Breast epithelium (tissue), 4 donors: ENCODE data around the gene FOSL1. TPM values are rescaled to one million over a fixed set of nuclear protein-coding genes. Genes with fewer than 3 reads are reported as not detected.
"Not testable (repeated sequence)": the region's sequence is repeated elsewhere in the genome, so short reads cannot be mapped to it uniquely, and the experiment has no call there.

Experiments used
- DNase-seq, 2 donors: peaks; one replicate each; pipeline ENCODE4 v3.0.0-alpha.2; 2019; ENCODE audit warnings: low spot score in 2 of 2
- H3K27ac ChIP-seq, 2 donors: fragments of 200-600 bp; sonication (generic) in 1 of 2; one replicate each; pipeline ENCODE4 v1.5.1; 2016 to 2019; ENCODE audit warnings: mild to moderate bottlenecking in 1 of 2
- H3K27me3 ChIP-seq, 2 donors: fragments of 200-600 bp; sonication (generic) in 1 of 2; one replicate each; pipeline versions ENCODE4 v1.5.1 to v1.6.0; 2017 to 2019; ENCODE audit warnings: control low read depth in 1 of 2, mild to moderate bottlenecking in 1 of 2
- H3K36me3 ChIP-seq: fragments of 200-600 bp; one replicate; pipeline ENCODE4 v1.5.1; 2019
- H3K4me1 ChIP-seq, 2 donors: fragments of 200-600 bp; sonication (generic); one replicate each; pipeline ENCODE4 v1.5.1; 2016 to 2019; ENCODE audit warnings: control low read depth in 1 of 2
- H3K4me3 ChIP-seq, 3 donors: fragments of 200-600 bp; sonication (generic); 1 replicate in 2 of 3; 2 replicates in 1 of 3; pipeline ENCODE4 v1.5.1; 2016 to 2019; ENCODE audit warnings: mild to moderate bottlenecking in 3 of 3, moderate library complexity in 2 of 3
- H3K9me3 ChIP-seq, 2 donors: fragments of 200-600 bp; sonication (generic) in 1 of 2; one replicate each; pipeline ENCODE4 v1.5.1; 2016 to 2019; ENCODE audit warnings: control low read depth in 1 of 2
- POLR2A ChIP-seq: fragments of 450-650 bp; IDR thresholded peaks from one replicate; pipeline ENCODE4 v1.6.1; 2016; ENCODE audit warnings: antibody characterized with exemption, mild to moderate bottlenecking, moderate library complexity
- POLR2AphosphoS5 ChIP-seq, 3 donors: sonication (generic); formaldehyde crosslinking; IDR thresholded peaks; one replicate each; pipeline ENCODE4 v1.6.1; 2017; ENCODE audit warnings: antibody characterized with exemption in 3 of 3
- intact Hi-C: fragments of 100-400 bp; cut with DNase I; formaldehyde crosslinking; loops from one replicate; pipeline ENCODE4 v1.15.1; 2023; ENCODE audit warnings: low total_unique reads
- total RNA-seq, 3 donors: library from RNA; depleted of rRNA; stranded (reverse); fragments of >200 nt; gene quantifications; one replicate each; pipeline ENCODE4 v1.1.0, GENCODE V29; 2016
- TF ChIP-seq, protein P1 (sequence below), 3 donors: fragments of 450-650 bp; IDR thresholded peaks; one replicate each; pipeline ENCODE4 v1.5.1; 2016 to 2017; ENCODE audit warnings: antibody characterized with exemption in 3 of 3, mild to moderate bottlenecking in 3 of 3, moderate library complexity in 3 of 3

FOSL1 gene
- total RNA-seq, 3 donors from 2014 or later, result 2.4 to 17.0 (median 7.2) TPM

DNA sequence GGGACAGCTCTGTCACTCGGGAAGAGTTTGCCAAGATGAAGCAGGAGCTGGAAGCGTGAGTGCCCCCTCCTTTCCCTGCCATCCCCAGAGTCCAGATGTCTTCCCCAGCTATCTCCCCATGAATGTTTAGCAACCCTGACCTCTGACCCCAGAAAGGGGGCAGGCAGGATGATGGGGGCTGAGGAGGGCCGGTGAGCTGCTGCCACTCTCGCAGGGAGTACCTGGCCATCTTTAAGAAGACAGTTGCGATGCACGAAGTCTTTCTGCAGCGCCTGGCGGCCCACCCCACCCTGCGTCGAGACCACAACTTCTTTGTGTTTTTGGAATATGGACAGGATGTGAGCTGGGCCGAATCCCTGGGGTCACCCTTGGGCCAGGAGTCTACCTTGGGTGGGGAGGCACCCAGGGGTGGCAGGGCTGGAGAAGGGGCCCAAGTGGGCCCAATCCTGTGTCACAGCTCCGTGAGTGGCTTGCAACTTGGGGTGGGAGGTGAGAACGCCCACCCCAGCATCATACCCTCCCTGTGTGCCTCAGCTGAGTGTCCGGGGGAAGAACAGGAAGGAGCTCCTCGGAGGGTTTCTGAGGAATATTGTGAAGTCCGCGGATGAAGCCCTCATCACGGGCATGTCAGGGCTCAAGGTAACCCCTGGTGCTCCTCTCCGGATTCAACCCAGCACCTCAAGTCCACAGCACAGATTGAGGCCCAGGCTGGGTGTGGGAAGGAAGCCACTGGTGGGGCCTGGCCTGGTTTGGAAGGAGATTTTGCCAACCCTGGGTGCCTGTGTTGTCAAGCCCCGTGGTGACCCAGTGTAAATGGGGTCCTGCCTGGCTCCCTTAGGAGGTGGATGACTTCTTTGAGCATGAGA is 49.7 kb downstream of the FOSL1 start:
- Histone ChIP-seq H3K4me3 (no peak overlapping the region), H3K27me3 (no peaks in the 10 kb centered on the region), H3K36me3 (no peaks in the 10 kb centered on the region), H3K9me3 (peaks cover 0 to 8% of the 10 kb centered on the region in 2 donors), H3K27ac (no peak overlapping the region), H3K4me1 (peaks cover 0 to 1% of the 10 kb centered on the region in 2 donors)
- TF ChIP-seq POLR2AphosphoS5 (IDR thresholded peaks at IDR 0.05) (no peak), POLR2A (no peak)
- TF ChIP-seq, protein P1, sequence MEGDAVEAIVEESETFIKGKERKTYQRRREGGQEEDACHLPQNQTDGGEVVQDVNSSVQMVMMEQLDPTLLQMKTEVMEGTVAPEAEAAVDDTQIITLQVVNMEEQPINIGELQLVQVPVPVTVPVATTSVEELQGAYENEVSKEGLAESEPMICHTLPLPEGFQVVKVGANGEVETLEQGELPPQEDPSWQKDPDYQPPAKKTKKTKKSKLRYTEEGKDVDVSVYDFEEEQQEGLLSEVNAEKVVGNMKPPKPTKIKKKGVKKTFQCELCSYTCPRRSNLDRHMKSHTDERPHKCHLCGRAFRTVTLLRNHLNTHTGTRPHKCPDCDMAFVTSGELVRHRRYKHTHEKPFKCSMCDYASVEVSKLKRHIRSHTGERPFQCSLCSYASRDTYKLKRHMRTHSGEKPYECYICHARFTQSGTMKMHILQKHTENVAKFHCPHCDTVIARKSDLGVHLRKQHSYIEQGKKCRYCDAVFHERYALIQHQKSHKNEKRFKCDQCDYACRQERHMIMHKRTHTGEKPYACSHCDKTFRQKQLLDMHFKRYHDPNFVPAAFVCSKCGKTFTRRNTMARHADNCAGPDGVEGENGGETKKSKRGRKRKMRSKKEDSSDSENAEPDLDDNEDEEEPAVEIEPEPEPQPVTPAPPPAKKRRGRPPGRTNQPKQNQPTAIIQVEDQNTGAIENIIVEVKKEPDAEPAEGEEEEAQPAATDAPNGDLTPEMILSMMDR (IDR thresholded peaks at IDR 0.05), result no peak
- no peak for DNase-seq
- intact Hi-C loops, result no loop called here

DNA sequence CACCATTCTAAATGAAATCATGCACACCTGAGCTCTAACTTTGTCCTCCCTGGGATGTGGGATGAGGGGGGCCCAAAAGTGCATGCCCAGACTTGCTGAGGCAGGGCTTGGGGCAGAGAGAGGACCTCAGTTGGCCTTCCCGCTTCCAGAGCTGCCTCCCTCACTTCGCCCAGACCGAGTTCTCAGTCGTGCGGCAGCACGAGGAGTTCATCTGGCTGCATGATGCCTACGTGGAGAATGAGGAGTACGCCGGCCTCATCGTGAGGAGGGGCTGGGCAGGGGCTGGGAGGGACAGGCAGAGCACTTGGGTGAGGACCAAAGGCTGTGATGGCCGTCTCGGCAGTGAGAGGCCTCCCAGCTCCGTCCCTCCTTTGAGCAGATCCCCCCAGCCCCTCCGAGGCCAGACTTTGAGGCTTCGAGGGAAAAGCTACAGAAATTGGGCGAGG is 50.4 kb downstream of the FOSL1 start:
- no peaks in the 10 kb centered on the region for H3K36me3 ChIP-seq
- no peak overlapping the region for H3K27ac ChIP-seq
- no peaks in the 10 kb centered on the region for H3K27me3 ChIP-seq
- no peak overlapping the region for H3K4me3 ChIP-seq
- intact Hi-C loops, result loop anchor here (5.0 kb wide), 1 partner anchor 697 kb away; no protein-coding TSS in a partner anchor
- no peaks in the 10 kb centered on the region for H3K4me1 ChIP-seq
- TF ChIP-seq POLR2AphosphoS5 (IDR thresholded peaks at IDR 0.05) (no peak), POLR2A (no peak)
- TF ChIP-seq, protein P1 (IDR thresholded peaks at IDR 0.05), result no peak
- no peak for DNase-seq
- peaks cover 0 to 8% of the 10 kb centered on the region in 2 donors for H3K9me3 ChIP-seq

GRCh38 chr11:65849366-65849765 is 50.8 kb downstream of the FOSL1 start:
- intact Hi-C loops, result loop anchor here (5.0 kb wide), 1 partner anchor 697 kb away; no protein-coding TSS in a partner anchor

GRCh38 chr11:65848693-65849092 is 51.5 kb downstream of the FOSL1 start:
- H3K27me3 ChIP-seq, H3K9me3 ChIP-seq, H3K36me3 ChIP-seq, H3K4me1 ChIP-seq, H3K27ac ChIP-seq, H3K4me3 ChIP-seq, DNase-seq: not testable (repeated sequence)
- intact Hi-C loops, result loop anchor here (5.0 kb wide), 1 partner anchor 696 kb away; no protein-coding TSS in a partner anchor

More at GRCh38 chr11:65849366-65849765, 50.8 kb downstream of the FOSL1 start:
- no peak overlapping the region for H3K4me3 ChIP-seq
- no peak overlapping the region for H3K27ac ChIP-seq
- no peak for TF ChIP-seq POLR2A
- TF ChIP-seq, protein P1 (IDR thresholded peaks at IDR 0.05), result no peak
- no peak for TF ChIP-seq POLR2AphosphoS5 (IDR thresholded peaks at IDR 0.05)
- peaks cover 0 to 8% of the 10 kb centered on the region in 2 donors for H3K9me3 ChIP-seq
- no peaks in the 10 kb centered on the region for H3K4me1 ChIP-seq
- DNase-seq, result no peak
- no peaks in the 10 kb centered on the region for H3K27me3 ChIP-seq
- no peaks in the 10 kb centered on the region for H3K36me3 ChIP-seq

- TF ChIP-seq, protein P1 (IDR thresholded peaks at IDR 0.05), result no peak
- TF ChIP-seq POLR2A (no peak), POLR2AphosphoS5 (IDR thresholded peaks at IDR 0.05) (no peak)
- no peak for DNase-seq
- H3K4me3 ChIP-seq, result no peak overlapping the region
Measured at GRCh38 chr11:65847746-65848145, 52.4 kb downstream of the FOSL1 start.

More at GRCh38 chr11:65847746-65848145, 52.4 kb downstream of the FOSL1 start:
- Histone ChIP-seq H3K4me1 (no peaks in the 10 kb centered on the region), H3K9me3 (peaks cover 0 to 8% of the 10 kb centered on the region in 2 donors), H3K27me3 (no peaks in the 10 kb centered on the region), H3K27ac (no peak overlapping the region), H3K36me3 (no peaks in the 10 kb centered on the region)
- intact Hi-C loops, result loop anchor here (5.0 kb wide), 1 partner anchor 695 kb away; no protein-coding TSS in a partner anchor
